Heart left ventricle (tissue), 16 donors: ENCODE measurements around the gene ROR1. TPM values are rescaled to one million over a fixed set of nuclear protein-coding genes. Genes with fewer than 3 reads are reported as not detected.

Source experiments
- ATAC-seq, 4 donors: fragments of 200-7000 bp; cut with Tn5 transposase; one replicate each; pipeline ENCODE4 v1.9.1; 2020 to 2022; ENCODE audit warnings: moderate library complexity in 4 of 4, mild to moderate bottlenecking in 3 of 4, moderate number of reproducible peaks in 1 of 4
- DNase-seq, 5 donors: peaks; one replicate each; pipeline ENCODE4 v3.0.0-alpha.2; 2020
- H3K27ac ChIP-seq, 12 donors: fragments of 200-600 bp; sonication (generic) in 4 of 12; one replicate each; pipeline versions ENCODE4 v1.5.0 to v1.8.0; 2016 to 2022; ENCODE audit warnings: mild to moderate bottlenecking in 2 of 12
- H3K27me3 ChIP-seq, 9 donors: fragments of 200-600 bp; sonication (generic) in 2 of 9; one replicate each; pipeline versions ENCODE4 v1.5.1 to v1.8.0; 2016 to 2022; ENCODE audit warnings: mild to moderate bottlenecking in 3 of 9
- H3K36me3 ChIP-seq, 9 donors: fragments of 200-600 bp; sonication (generic) in 2 of 9; one replicate each; pipeline versions ENCODE4 v1.5.0 to v1.8.0; 2018 to 2022; ENCODE audit warnings: mild to moderate bottlenecking in 2 of 9
- H3K4me1 ChIP-seq, 12 donors: fragments of 200-600 bp; sonication (generic) in 4 of 12; one replicate each; pipeline versions ENCODE4 v1.5.0 to v1.8.0; 2016 to 2022; ENCODE audit warnings: mild to moderate bottlenecking in 3 of 12
- H3K4me3 ChIP-seq, 12 donors: fragments of 200-600 bp; sonication (generic) in 4 of 12; one replicate each; pipeline versions ENCODE4 v1.5.0 to v1.8.0; 2017 to 2022; ENCODE audit warnings: mild to moderate bottlenecking in 9 of 12, moderate library complexity in 4 of 12
- H3K9me3 ChIP-seq, 12 donors: fragments of 200-600 bp; sonication (generic) in 4 of 12; one replicate each; pipeline versions ENCODE4 v1.5.0 to v1.8.0; 2016 to 2022; ENCODE audit warnings: mild to moderate bottlenecking in 1 of 12
- CTCF ChIP-seq, 12 donors: fragments of 200-600 bp; sonication (generic) in 4 of 12; IDR thresholded peaks; one replicate each; pipeline versions ENCODE4 v1.5.0 to v1.8.0; 2018 to 2022; ENCODE audit warnings: antibody characterized with exemption in 12 of 12, mild to moderate bottlenecking in 5 of 12
- POLR2A ChIP-seq, 2 donors: fragments of 450-650 bp; IDR thresholded peaks; one replicate each; pipeline ENCODE4 v1.6.1; 2017; ENCODE audit warnings: antibody characterized with exemption in 2 of 2, mild to moderate bottlenecking in 2 of 2, moderate library complexity in 2 of 2
- WGBS, 4 donors: extraction: QIAGEN DNeasy Blood & Tissue Kit in 2 of 4; methylation state at CpG; one replicate each; pipeline versions ENCODE4 v1.1.5 to v1.1.7; 2013 to 2018; 5-methylcytosine and 5-hydroxymethylcytosine counted together
- intact Hi-C, 10 donors: fragments of 100-400 bp; cut with DNase I; formaldehyde crosslinking; loops; one replicate each; pipeline versions ENCODE4 v1.11.1 to v1.14.2; 2022
- polyA plus RNA-seq, 2 donors: library from polyadenylated mRNA; stranded (reverse); fragments of 200-250 nt; gene quantifications; one replicate each; pipeline ENCODE4 v1.2.3, GENCODE V29; 2013
- total RNA-seq, 9 donors: library from RNA; depleted of rRNA in 2 of 9; stranded (reverse); fragments of >200 nt in 2 of 9; fragmentation: NEBNext Ultra II Directional in 3 of 9; extraction: Animal tissue kit (Norgen Biotek cat#: 25700) in 3 of 9; gene quantifications; one replicate each; pipeline versions ENCODE4 v1.1.0 to v1.2.4, GENCODE V29; 2016 to 2023
- donor health status: ischemic (EF 13 %, LVEDD 7.1; RV severe dilation, severe dysfunction).
- donor health status: healthy with polysubstance abuse.
- donor health status: DM: no; HTN: yes; CAD: no.
- donor health status: DM: no; HTN: no; CAD: no.
- donor health status: ischemic (EF 25% LVEDD 6.9; RV normal size, moderate dysfunction).
- donor health status: ischemic (EF 25% LVEDD 5.7; RV mildly dilated, moderate dysfunction).
- donor health status: healthy.
- donor health status: DM: yes; HTN: yes; CAD: no.
- donor health status: ischemic (EF 35%, LVEDD 5.7; RV mildly dilated, moderate dysfunction).
- donor health status: nonischemic (EF 11% LVEDD 7.7; RV severe dilation, severe dysfunction).
- donor health status: DM: yes; HTN: yes; CAD: no.
- donor health status: PGD.
- donor health status: ischemic (EF 29% LVEDD 5.4; RV normal size, mild dysfunction).
- donor health status: nonischemic (EF 23%, LVEDD 6.1; RV moderate dilation, normal function).

The ROR1 gene
- total and polyA plus RNA-seq, 11 donors = 4.1 to 35.3 (median 19.3) TPM

- Histone ChIP-seq H3K27me3 (no peaks in the 10 kb centered on the region), H3K36me3 (no peaks in the 10 kb centered on the region), H3K4me3 (no peak overlapping the region), H3K27ac (no peak overlapping the region), H3K4me1 (peaks cover 0 to 15% (median 4%) of the 10 kb centered on the region in 12 donors), H3K9me3 (no peaks in the 10 kb centered on the region)
- DNase-seq (no peak), ATAC-seq (no peak)
- intact Hi-C loops = no loop called here
- TF ChIP-seq POLR2A (IDR thresholded peaks at IDR 0.05) = no peak
- TF ChIP-seq CTCF (IDR thresholded peaks at IDR 0.05) = no peak
Measured at GRCh38 chr1:63743781-63744180, 30.0 kb upstream of the ROR1 start.

DNA sequence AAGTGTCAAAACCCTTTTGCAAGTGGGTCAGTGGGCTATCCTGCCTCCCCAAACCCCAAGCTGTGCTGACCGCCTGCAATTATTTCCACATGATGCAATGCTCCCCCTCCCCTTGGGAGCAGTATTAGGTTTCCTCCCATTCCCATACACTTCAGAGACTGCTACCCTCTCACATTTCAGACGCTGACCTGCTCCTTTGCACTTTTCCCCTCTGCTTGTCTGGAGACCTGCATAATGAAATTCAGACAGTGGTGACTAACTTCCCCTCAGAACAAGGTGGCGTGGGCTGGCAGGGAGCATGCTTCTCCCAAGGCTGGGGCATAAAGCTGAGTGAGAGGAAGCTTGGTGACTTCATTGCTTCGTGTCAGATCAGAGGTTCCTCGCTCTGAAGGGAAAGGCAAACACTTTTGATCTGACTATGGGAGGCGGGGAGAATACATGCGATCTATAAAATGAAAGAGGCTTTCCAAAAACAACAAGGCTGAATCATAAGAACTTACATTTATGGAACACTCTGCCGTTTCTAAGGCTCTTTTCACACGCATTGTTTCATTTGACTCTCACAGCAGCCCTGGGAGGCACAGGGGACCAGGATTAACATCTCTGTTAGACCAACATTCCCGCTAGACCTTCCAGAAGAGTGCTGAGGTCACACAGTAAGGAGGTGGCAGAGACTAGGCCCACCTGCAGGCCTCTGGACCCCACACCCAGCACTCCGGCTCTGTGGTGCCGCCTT lies 27.5 kb upstream of the ROR1 start:
- no peak overlapping the region for H3K27ac ChIP-seq
- no peaks in the 10 kb centered on the region for H3K36me3 ChIP-seq
- no peaks in the 10 kb centered on the region for H3K9me3 ChIP-seq
- intact Hi-C loops = no loop called here
- ATAC-seq = no peak
- TF ChIP-seq POLR2A (IDR thresholded peaks at IDR 0.05) (no peak), CTCF (IDR thresholded peaks at IDR 0.05) (no peak)
- WGBS, 4 donors = 76 to 81% (median 76%) methylated on average over 12 of the region's 12 CpGs
- DNase-seq = no peak
- peaks cover 0 to 15% (median 4%) of the 10 kb centered on the region in 12 donors for H3K4me1 ChIP-seq
- no peaks in the 10 kb centered on the region for H3K27me3 ChIP-seq
- no peak overlapping the region for H3K4me3 ChIP-seq

- ATAC-seq (peak; percentile 77 to 86 (median 80)), DNase-seq (peak in 2 of 5 donors; percentile 36 to 57)
- Histone ChIP-seq H3K4me3 (no peak overlapping the region), H3K27ac (peak overlapping the region in 2 of 12 donors; percentile 39 to 50), H3K27me3 (no peaks in the 10 kb centered on the region), H3K9me3 (no peaks in the 10 kb centered on the region), H3K36me3 (no peaks in the 10 kb centered on the region), H3K4me1 (peaks cover 0 to 15% (median 4%) of the 10 kb centered on the region in 12 donors)
- intact Hi-C loops = no loop called here
- 52 to 68% (median 61%) methylated on average over 6 of the region's 6 CpGs for WGBS, 4 donors
- TF ChIP-seq CTCF (IDR thresholded peaks at IDR 0.05) = no peak
- no peak for TF ChIP-seq POLR2A (IDR thresholded peaks at IDR 0.05)
Measured at GRCh38 chr1:63747445-63747844, 26.4 kb upstream of the ROR1 start.

DNA sequence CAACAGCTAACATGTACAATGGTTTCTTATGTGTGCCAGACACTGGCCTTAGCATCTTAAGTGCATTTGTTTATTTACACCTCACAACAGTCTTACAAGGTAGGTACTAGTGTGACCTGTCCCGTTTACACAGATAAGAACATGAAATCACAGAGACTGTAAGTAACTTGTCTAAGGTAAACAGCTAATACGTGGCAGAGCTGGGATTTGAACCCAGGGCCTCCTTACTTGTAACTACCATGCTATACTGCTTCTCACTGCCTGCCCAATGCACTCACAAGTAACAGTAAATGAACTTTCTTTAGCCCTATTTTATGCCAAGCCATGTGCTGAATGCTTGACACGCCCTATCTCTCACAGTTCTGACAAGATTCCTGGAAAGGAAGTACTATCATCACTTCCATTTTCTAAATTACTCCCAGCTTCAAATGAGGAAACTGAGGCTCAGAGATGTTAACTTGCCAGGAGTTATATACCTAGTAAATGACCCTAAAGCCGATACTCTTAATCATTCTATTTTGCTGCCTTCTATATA lies 25.7 kb upstream of the ROR1 start:
- Histone ChIP-seq H3K27me3 (no peaks in the 10 kb centered on the region), H3K4me3 (no peak overlapping the region), H3K27ac (peak overlapping the region in 1 of 12 donors; percentile 50), H3K4me1 (peaks cover 0 to 15% (median 4%) of the 10 kb centered on the region in 12 donors), H3K9me3 (no peaks in the 10 kb centered on the region), H3K36me3 (no peaks in the 10 kb centered on the region)
- DNase-seq (no peak), ATAC-seq (no peak)
- 67 to 77% (median 72%) methylated on average over 4 of the region's 4 CpGs for WGBS, 4 donors
- intact Hi-C loops = no loop called here
- TF ChIP-seq CTCF (IDR thresholded peaks at IDR 0.05) (no peak), POLR2A (IDR thresholded peaks at IDR 0.05) (no peak)
